Stimulated activated CD4-positive, alpha-beta T cell treated with anti-CD3 and anti-CD28 coated beads, Interleukin-2, amount 100 ng/mL, for 24 hours (primary cell): ENCODE results near the gene GAD1.

ENCODE experiments used
- DNase-seq, 2 donors: peaks; one replicate each; pipeline ENCODE4 v3.0.0-alpha.2; 2020

Gene GAD1

GRCh38 chr2:170846314-170846713 lies 29.6 kb downstream of the GAD1 start:
- DNase-seq = no peak

- no peak for DNase-seq
Measured at GRCh38 chr2:170847716-170848115, 31.0 kb downstream of the GAD1 start.

DNA sequence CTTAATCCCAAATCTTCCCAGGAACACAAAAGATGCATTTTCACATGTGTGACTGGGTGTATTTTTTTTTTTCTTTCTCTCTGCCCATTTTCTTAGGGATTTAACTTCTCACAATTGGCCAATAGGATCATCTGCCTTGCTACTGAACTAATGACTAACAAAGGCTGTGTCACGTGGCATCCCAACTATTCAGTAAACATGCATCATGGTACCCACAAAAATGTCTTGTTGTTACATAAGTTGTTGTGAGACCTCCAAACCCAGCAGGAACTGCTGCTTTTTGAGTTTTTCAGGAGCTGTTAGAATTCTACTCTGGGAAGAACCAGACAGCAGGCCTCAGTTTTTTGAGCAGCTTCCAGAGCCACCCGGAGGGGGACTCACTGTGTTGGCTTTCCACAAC lies 31.9 kb downstream of the GAD1 start:
- DNase-seq = no peak

- DNase-seq = no peak
Measured at GRCh38 chr2:170850251-170850650, 33.6 kb downstream of the GAD1 start.

DNA sequence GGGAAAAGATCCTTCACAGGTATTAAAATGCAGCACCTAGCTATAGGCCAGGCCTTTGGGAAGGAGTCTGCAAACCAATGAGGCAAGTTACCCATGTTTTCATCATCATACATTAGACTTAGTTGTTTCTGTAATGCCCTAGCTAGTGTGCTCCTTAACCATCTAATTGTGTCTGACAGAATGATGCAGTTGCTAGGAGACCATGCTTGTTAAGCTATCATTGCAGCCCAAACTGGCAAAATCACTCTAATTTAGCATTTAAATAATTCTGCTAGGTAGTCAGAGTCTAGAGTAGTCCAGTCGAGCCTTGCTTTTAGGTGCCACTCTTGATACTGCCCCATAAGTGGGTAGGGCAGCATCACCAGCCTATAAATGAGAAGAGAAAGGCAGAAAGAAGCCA lies 34.9 kb downstream of the GAD1 start:
- no peak for DNase-seq

- DNase-seq = no peak
Measured at GRCh38 chr2:170856066-170856465, 39.4 kb downstream of the GAD1 start.

DNA sequence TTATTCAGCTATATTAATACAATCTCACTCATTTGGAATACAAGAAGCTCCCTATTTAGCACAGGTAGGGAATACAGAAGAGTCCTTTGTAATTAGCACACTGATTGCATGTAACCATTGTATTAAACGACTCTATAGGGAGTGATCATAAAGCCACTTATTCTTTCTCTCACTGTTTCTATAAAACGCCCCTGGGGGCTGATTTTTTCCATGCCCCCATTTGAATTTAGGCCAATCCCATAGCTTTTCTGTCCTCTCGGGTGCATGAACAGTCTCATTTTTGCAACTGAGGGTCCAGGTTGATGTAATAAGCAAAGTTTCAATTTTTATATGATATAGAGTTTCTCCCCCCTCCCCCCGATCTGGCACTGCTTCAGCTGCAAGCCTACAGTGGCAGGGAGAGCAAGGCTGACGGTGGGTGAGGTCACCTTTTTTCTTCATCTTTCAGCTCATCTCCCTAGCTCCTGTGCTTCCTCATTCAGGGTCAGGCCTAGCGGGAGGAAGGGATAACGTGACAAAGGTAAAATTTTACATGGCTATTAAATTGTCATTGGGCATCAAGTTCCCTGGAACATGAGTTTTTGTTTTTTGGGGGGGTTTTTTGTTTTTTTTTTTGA lies 45.7 kb downstream of the GAD1 start:
- DNase-seq = no peak

DNA sequence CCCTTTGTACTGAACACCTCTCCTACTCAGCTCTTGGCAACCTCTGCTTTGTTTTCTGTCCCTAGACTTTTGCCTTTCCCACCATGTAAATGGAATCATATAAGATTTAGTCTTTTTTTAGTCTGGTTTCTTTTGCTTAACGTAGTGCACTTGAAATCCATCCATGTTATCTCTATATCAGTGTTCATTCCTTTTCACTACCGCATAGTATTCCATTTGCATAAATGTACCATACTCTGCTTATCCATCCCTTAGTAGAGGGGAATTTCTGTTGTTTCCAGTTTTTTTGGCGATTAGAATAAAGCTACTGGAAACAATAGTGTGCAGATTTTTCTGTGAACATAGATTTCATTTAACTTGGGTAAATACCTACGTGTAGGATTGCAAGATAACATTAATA lies 46.4 kb downstream of the GAD1 start:
- DNase-seq = no peak

DNA sequence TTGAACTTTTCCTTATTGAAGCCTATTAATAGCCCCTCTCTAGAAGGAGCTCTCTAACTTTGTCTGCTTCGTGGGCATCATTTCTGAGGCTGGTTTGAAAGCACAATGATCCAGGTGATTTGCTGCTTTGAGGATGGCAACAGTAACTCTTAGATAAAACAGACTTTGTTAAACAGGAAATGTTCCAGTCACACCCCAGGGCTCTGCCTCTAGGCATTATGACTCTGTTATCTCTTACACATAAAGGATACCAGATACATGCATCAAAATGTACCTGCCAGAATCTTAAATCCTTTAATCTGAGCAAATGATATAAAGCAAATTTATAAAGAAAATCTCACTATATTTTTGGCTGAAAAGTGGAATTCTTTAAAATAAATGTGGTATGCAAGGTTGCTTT lies 52.3 kb downstream of the GAD1 start:
- no peak for DNase-seq

- no peak for DNase-seq
Measured at GRCh38 chr2:170869461-170869860, 52.8 kb downstream of the GAD1 start.

GRCh38 chr2:170873035-170873692 lies 56.5 kb downstream of the GAD1 start:
- DNase-seq = peak; percentile 83 to 84

DNA sequence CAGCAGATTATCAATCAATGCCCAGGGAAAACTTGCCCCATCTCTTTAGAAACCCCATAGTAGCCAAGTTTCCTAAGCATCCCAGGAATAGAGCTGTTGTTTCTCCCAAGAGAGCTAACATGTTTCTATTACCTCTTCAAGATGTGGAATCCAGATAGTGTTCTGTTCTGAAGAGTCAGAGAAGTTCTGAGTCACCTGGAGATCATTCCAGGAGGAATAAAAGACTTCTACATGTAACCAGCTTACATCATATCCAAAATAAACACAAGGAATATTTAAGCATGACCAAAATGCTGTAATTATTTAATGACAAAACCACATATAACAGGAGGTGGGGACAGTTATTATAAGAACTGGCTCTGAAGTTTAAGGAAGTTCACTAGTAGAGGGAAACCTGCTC lies 61.4 kb downstream of the GAD1 start:
- DNase-seq = no peak

DNA sequence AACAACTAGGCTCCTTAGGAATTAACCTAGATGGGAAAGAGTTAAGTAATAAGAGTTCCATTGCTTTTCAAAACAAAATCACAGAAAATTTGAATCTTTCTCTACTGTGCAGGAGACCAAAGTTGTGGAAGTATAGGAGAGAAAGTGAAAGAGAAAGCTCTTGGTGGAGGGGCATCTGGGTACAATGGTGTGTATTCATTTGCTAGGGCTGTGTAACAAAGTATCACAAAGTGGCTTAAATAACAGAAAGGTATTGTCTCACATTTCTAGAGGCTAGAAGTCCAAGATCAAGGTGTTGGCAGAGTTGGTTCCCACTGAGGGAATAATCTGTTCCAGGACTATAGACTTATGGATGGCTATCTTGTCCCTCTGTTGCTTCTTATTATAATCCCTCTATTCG lies 61.8 kb downstream of the GAD1 start:
- no peak for DNase-seq

- no peak for DNase-seq
Measured at GRCh38 chr2:170881840-170882239, 65.2 kb downstream of the GAD1 start.

GRCh38 chr2:170882758-170883157 lies 66.1 kb downstream of the GAD1 start:
- DNase-seq = no peak

GRCh38 chr2:170883683-170884082 lies 67.0 kb downstream of the GAD1 start:
- DNase-seq = no peak

DNA sequence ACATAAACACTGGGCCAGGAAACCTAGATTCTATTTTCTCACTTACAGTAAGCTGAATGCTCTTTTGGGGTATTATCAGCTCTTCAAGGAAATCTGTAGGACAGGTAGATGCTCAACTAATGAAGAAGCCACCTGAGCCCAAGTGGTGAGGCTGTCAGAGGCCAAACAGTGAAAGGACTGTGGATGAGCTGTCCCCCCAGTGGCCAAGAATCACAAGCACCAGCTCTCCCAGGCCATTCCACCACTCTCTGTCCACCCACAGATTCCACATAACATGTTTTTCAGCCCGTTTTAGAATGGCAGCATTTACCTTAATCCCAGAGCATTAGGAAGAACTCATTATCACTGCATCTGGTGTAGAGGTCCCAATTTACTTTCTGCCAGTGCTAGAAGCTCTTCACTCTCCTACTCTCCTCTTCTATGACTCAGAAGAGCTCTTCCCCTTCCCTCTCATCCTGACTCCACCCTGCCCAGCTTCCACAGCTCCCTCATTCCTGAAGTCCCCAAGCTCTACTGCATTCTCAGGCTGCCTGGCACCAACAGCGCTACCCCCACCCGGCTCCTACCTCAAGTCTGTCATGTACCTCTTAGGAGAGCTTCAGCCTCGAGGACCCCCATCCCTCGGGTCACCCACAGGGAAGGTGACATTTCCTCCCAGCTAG lies 68.6 kb downstream of the GAD1 start:
- no peak for DNase-seq

GRCh38 chr2:170886386-170886785 lies 69.7 kb downstream of the GAD1 start:
- DNase-seq = no peak

GRCh38 chr2:170887496-170887895 lies 70.8 kb downstream of the GAD1 start:
- no peak for DNase-seq

GRCh38 chr2:170887896-170888295 lies 71.2 kb downstream of the GAD1 start:
- DNase-seq = no peak

- no peak for DNase-seq
Measured at GRCh38 chr2:170891893-170892292, 75.2 kb downstream of the GAD1 start.

GRCh38 chr2:170892391-170892951 lies 75.8 kb downstream of the GAD1 start:
- DNase-seq = no peak

DNA sequence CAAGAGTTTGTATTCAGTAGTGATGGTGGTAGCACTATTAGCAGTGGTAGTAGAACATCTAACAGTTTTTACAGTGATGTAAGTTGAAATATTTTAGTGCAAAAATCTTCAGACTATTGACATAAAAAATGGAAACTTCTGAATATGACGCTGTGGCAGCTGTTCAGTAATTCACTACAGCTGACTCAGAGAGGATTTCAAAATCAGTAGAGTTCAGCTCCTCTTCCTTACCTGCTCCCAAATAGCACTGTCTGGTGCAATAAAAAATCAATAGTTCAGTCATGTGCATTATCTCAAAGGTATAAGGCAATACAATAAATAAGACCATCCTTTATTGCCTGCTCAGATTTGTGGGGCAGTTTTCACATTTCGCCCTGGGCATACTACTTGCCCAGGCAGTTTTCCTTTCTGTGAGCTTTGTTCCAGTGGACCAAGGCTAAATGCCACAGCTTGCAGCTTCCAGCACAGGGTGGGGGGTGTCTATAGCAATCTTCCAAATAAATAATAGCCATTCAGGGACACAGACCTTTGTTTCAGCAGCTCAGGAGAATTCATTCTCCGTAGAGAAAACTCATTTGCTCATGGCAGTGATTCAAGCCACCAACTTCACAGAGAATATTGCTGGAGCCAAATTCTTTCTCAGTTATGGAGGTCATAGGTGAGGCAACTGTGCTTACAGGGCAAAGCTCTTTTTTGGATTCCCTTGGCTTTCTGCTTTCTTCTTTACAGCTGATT lies 78.5 kb downstream of the GAD1 start:
- no peak for DNase-seq

DNA sequence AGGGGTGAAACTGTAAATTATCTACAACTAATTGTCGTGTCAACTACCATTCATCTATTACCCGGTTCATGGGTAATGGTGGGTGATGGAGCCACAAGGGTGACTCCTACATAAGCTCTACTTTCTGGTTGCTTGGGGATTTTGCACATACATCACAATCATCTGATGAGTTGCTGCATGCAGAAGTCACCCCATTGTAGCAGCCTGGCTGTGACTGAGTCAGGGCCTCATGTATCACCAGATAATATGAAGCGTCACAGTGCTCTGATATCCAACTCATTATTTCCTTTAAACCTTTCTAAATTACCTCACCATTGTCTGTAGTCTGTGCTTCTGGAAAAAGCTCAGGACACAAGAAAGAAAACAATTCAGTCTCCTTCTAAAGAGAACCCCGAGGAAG lies 79.9 kb downstream of the GAD1 start:
- no peak for DNase-seq
